KOPT-K1 (cell line): ENCODE results near the gene RCAN3.
"Not testable (repeated sequence)": the region's sequence is repeated elsewhere in the genome, so short reads cannot be mapped to it uniquely, and the experiment has no call there.

Experiments used
- H3K27ac ChIP-seq: fragments of 200-600 bp; sonication (generic); 2 replicates; pipeline ENCODE4 v1.5.1; 2016; ENCODE audit warnings: antibody characterized with exemption, mild to moderate bottlenecking, low read depth, low read length; ENCODE audit not compliant: poor library complexity, severe bottlenecking
- H3K36me3 ChIP-seq: fragments of 200-600 bp; sonication (generic); 2 replicates; pipeline ENCODE4 v1.5.1; 2017; ENCODE audit warnings: antibody characterized with exemption, mild to moderate bottlenecking, low read length, moderate library complexity; ENCODE audit not compliant: insufficient read depth
- H3K9me3 ChIP-seq: fragments of 200-600 bp; sonication (generic); 2 replicates; pipeline ENCODE4 v1.5.1; 2017; ENCODE audit warnings: antibody characterized with exemption, low read length, mild to moderate bottlenecking; ENCODE audit not compliant: insufficient read depth, poor library complexity, severe bottlenecking

RCAN3 gene

DNA sequence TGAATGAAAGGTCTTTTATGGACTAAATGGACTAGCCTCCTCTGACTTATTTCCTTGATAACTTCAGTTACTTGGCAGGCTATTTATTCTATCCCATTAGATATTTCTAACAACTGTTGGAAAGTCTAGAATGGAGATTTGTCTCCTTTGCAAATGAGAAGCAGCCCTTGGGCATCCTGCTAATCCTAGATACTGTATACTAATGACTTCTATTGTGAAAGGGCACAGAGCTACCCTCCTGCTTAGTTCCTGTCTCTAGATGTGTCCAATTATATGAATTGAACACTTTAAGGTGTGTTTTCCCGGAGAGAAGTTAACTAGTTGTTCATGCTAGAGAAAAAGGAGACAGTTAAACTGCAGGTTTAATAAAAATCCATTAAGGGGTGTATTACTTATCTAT lies 43.0 kb downstream of the RCAN3 start:
- no peaks in the 10 kb centered on the region for H3K9me3 ChIP-seq
- no peaks in the 10 kb centered on the region for H3K36me3 ChIP-seq
- H3K27ac ChIP-seq: no peak overlapping the region

DNA sequence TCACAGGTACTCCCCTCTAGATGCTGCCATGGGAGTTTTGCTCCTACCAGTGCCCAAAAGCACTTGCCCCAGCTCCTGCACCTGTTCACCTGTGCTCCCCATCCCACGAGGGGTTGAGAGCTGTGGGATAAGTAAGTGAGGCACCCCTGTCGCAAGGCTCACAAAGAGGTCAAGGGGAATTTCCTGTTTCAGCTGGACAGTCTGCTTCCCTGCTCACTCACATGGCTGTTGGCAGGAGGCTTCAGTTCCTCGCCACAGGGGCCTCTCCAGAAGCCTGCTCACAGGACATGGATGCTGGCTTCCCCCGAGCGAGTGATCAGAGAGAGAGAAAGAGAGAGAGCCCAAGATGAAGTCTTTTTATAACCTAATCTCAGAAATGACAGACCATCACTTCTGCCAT lies 44.6 kb downstream of the RCAN3 start:
- no peaks in the 10 kb centered on the region for H3K36me3 ChIP-seq
- no peak overlapping the region for H3K27ac ChIP-seq
- no peaks in the 10 kb centered on the region for H3K9me3 ChIP-seq

DNA sequence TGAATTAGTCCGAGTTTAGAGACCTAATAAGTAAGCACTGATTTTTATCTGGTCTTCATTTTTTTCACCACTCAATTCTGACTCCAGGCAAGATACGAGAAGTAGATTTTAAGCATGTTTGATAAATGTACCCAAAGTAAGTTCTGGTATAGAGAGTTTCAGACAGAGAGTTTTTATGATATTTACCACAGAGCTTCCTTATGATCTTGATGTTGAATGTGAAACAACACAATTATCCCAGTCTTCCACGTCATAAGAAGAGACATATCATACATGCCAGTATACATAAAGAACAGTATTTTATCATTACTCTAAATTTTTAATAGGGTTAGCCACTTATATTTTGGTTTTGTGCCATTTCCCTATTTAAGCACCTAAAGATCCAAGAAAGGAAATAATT lies 45.4 kb downstream of the RCAN3 start:
- Histone ChIP-seq H3K36me3 (no peaks in the 10 kb centered on the region), H3K27ac (no peak overlapping the region), H3K9me3 (no peaks in the 10 kb centered on the region)

DNA sequence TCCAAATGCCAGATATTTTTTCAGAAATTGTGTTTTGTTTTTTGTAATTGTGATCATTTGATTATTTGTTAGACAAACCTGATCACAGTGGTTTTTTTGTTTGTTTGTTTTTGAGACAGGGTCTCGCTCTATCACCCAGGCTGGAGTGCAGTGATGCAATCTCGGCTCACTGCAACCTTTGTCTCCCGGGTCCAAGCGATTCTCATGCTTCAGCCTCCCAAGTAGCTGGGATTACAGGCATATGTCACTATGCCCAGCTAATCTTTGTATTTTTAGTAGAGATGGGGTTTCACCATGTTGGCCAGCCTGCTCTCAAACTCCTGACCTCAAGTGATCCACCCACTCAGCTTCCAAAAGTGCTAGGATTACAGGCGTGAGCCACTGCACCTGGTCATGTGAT lies 46.6 kb downstream of the RCAN3 start:
- H3K27ac ChIP-seq, H3K36me3 ChIP-seq, H3K9me3 ChIP-seq: not testable (repeated sequence)

GRCh38 chr1:24551290-24551959 lies 48.8 kb downstream of the RCAN3 start:
- Histone ChIP-seq H3K36me3 (no peaks in the 10 kb centered on the region), H3K27ac (no peak overlapping the region), H3K9me3 (no peaks in the 10 kb centered on the region)

DNA sequence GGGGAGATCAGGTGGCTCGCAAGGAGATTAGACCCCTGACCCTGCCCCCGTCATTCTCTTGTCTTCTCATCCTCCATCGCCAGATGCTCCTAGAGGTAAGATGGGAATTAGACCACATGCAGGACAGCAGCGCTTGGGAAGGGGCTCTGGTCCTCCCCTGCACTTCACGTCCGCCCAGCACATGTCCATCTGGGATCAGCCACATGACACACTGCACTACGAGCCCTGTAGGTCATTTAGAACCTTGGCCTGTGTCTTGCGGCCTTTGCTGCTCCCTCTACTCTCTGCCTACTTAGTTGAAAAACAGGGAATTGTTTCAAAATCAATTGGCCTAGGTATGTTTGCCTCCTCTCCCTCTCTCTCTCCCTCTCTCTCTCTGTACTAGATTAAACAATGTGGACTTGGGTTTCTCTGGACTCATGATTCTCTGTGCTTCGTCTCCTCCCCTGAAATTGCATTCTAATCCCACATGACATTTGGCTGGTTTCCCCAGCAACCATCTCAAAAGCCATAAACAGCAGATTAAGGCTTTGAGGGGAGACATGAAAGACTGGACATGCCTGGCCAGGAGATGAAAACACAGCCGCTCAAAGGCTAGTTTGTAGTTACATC lies 49.4 kb downstream of the RCAN3 start:
- H3K27ac ChIP-seq: no peak overlapping the region
- no peaks in the 10 kb centered on the region for H3K36me3 ChIP-seq
- no peaks in the 10 kb centered on the region for H3K9me3 ChIP-seq

GRCh38 chr1:24553931-24554330 lies 51.3 kb downstream of the RCAN3 start:
- Histone ChIP-seq H3K27ac (no peak overlapping the region), H3K9me3 (no peaks in the 10 kb centered on the region), H3K36me3 (no peaks in the 10 kb centered on the region)

GRCh38 chr1:24554714-24555113 lies 52.1 kb downstream of the RCAN3 start:
- Histone ChIP-seq H3K9me3 (no peaks in the 10 kb centered on the region), H3K27ac (no peak overlapping the region), H3K36me3 (no peaks in the 10 kb centered on the region)

DNA sequence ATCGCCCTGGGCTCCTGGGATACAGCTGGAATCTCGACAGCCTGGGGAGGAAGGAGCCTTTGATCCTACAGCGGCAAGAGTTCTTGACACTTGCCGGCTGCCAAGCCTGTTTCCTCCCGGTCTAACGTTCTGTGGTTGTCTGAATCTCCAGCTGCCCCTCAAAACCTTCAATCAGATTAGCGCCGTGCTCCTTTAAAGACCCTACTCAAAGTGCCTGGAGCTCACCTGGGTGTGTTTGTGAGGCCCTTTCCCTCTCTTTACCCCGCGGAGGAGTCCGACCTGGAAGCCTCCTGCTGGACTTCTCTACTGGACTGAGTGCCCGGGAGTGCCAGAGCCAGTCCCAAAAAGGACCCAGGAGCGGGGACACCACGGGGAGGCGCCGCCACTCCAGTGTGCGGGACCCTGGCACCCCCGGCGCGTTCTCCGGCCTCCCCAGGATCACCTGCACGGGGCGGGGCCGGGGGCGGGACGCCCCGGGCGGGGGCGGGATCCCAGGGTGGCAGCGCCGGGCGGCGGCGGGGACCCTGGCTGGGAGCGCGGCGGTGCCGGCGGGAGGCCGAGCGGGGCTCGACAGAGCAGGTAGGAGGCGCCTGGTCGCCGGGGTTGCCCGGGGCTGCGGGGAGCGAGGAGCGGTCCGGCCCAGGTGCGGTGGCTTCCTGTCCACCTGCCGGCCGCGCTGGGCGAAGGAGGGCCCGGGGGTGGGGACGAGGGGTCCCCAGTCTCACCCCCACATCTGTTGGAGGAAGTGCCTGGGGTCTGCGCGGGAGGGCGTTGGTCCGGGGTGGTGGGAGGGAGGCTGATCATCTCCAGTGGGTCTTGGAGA lies 53.2 kb downstream of the RCAN3 start, which contains the start of gene NCMAP:
TSS of gene NCMAP (plus strand) at position 497 of the 823 bp plus-strand sequence. CDS start 39,344 bp downstream, outside the sequence.
- Histone ChIP-seq H3K9me3 (no peaks in the 10 kb centered on the region), H3K36me3 (no peaks in the 10 kb centered on the region), H3K27ac (no peak within 1 kb of the TSS)

GRCh38 chr1:24556414-24556795 lies 53.8 kb downstream of the RCAN3 start:
- no peaks in the 10 kb centered on the region for H3K36me3 ChIP-seq
- no peaks in the 10 kb centered on the region for H3K9me3 ChIP-seq
- H3K27ac ChIP-seq: no peak overlapping the region

DNA sequence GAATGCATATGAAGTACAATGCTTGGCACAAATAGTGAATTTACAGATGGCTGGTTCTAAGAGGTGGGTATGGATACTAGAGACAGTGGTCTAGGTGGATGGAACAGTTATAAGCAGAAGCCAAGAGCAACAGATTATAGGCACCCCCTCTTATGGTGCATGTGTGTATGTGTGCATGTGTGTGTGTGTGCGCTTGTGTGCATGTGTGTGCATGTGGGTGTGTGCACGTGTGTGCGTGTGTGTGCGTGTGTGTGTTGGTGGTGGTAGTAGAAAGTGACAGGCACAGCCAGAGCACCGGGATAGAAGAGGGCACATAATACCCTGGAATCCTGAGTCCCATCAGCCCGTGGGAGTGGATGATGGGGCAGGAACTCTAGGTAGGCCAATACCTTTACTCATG lies 54.6 kb downstream of the RCAN3 start:
- no peaks in the 10 kb centered on the region for H3K9me3 ChIP-seq
- no peaks in the 10 kb centered on the region for H3K36me3 ChIP-seq
- H3K27ac ChIP-seq: peak overlapping the region; percentile 23

DNA sequence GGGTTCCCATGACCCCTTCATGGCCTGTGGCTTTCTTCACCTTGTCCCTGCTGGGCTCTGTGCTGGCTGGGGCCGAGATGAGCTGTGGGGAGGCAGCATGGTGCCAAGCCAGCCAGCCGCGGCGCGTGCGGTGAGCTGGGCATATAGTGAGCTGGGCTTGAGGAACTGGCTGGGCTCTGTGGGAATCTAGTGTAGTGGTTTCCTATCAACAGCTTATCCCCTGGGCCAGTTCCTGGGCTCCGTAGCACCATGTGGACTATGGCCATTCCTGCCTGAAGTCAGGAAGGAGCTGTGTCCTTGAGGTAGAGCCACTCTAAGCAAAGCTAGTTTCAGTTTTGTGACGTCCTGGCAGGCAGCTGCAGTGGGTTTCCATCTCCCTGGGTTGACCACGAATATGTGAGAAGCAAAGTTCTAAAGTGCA lies 55.1 kb downstream of the RCAN3 start:
- no peaks in the 10 kb centered on the region for H3K9me3 ChIP-seq
- peak overlapping the region; percentile 23 for H3K27ac ChIP-seq
- no peaks in the 10 kb centered on the region for H3K36me3 ChIP-seq

DNA sequence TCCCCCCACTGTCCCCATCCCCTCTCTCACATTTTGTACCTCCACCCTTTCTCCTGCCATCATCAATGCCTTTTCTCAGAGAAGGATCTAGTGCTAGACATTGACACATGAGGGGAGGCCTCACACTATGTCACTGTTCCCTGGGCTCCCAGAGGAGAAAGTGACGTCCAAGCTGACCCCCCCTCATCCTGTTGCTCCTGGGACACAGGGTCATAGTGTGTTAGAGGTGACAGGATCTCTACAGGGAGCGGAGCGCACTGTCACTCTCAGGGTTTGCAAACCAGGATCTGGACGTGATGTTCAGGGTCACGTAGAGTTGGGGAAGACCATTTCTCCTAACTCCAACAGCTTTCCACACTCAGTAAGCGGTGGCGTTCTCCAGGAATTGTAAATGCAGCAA lies 55.8 kb downstream of the RCAN3 start:
- Histone ChIP-seq H3K27ac (peak overlapping the region; percentile 23), H3K9me3 (no peaks in the 10 kb centered on the region), H3K36me3 (no peaks in the 10 kb centered on the region)

- Histone ChIP-seq H3K36me3 (no peaks in the 10 kb centered on the region), H3K9me3 (no peaks in the 10 kb centered on the region), H3K27ac (no peak overlapping the region)
These were observed 56.5 kb downstream of the RCAN3 start for GRCh38 chr1:24558902-24559791.

- no peaks in the 10 kb centered on the region for H3K9me3 ChIP-seq
- no peak overlapping the region for H3K27ac ChIP-seq
- no peaks in the 10 kb centered on the region for H3K36me3 ChIP-seq
These were observed 57.7 kb downstream of the RCAN3 start for GRCh38 chr1:24560361-24560760.
